ENCODE results near the gene PIP4K2A.

DNA sequence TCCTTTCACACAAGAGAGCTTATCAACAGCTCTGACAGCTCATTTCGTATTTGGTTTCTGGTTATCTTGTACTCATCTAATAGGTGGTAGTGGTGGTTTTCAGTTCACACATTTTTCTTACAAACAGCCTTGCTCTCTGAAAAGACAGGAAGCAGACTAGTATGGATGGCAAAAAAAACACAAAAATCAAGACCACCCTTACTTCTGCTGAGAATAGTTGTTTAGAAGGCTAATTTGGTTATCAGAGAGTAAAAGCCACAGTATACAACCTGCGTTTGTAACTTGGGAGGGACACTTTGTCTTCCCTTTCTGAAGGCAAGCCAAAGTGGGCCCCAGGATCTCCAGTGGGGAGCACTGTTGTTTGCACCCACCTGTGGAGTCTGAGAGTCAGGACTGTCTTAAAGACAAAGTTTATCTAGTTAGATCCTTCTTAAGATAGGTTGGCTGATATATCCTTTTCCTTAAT lies 68.0 kb downstream of the PIP4K2A start:
- TF ChIP-seq CTCF (conservative IDR thresholded peaks at IDR 0.05; ENCODE audit: low read length) (0 out of 2 replicates have a peak, but pooled peaks have one; percentile 13), EZH2phosphoT487 (IDR thresholded peaks at IDR 0.05; ENCODE audit: borderline replicate concordance) (no peak; the same call in 1 of the 2 replicates)

Measured in Loucy (cell line).